Stimulated activated naive CD8-positive, alpha-beta T cell treated with anti-CD3 and anti-CD28 coated beads, Interleukin-15, Interleukin-2, amounts not matched to agents 100 U/mL and 50 U/mL, for 24 hours (primary cell): Measurements from ENCODE around the gene ASB2.

ENCODE experiments used
- ATAC-seq: fragments of 150-1000 bp; cut with Tn5 transposase; one replicate; pipeline ENCODE4 v1.10.0; 2021
- DNase-seq: peaks from one replicate; pipeline ENCODE4 v3.0.0; 2021

ASB2 gene

GRCh38 chr14:93960774-93961438 lies 15.5 kb downstream of the ASB2 start:
- DNase-seq (no peak), ATAC-seq (no peak)

GRCh38 chr14:93960108-93960475 lies 16.3 kb downstream of the ASB2 start:
- ATAC-seq: peak; percentile 56

GRCh38 chr14:93959239-93960107 lies 16.9 kb downstream of the ASB2 start:
- DNase-seq: peak; percentile 93
- ATAC-seq: peak; percentile 81

More at GRCh38 chr14:93960108-93960475, 16.3 kb downstream of the ASB2 start:
- DNase-seq: peak; percentile 54

GRCh38 chr14:93958567-93959238 lies 17.7 kb downstream of the ASB2 start:
- no peak for DNase-seq
- ATAC-seq: no peak

GRCh38 chr14:93957751-93958566 lies 18.4 kb downstream of the ASB2 start:
- ATAC-seq (no peak), DNase-seq (peak; percentile 43)

- ATAC-seq (no peak), DNase-seq (no peak)
Measured at GRCh38 chr14:93957333-93957710, 19.0 kb downstream of the ASB2 start.

- ATAC-seq (no peak), DNase-seq (no peak)
Measured at GRCh38 chr14:93956514-93957332, 19.6 kb downstream of the ASB2 start.

- ATAC-seq (no peak), DNase-seq (no peak)
Measured at GRCh38 chr14:93955850-93956481, 20.4 kb downstream of the ASB2 start.

GRCh38 chr14:93954900-93955849 lies 21.2 kb downstream of the ASB2 start:
- ATAC-seq (peak; percentile 5), DNase-seq (peak; percentile 50)

- no peak for ATAC-seq
- no peak for DNase-seq
Measured at GRCh38 chr14:93954516-93954830, 21.9 kb downstream of the ASB2 start.

GRCh38 chr14:93953739-93954515 lies 22.4 kb downstream of the ASB2 start:
- DNase-seq: no peak
- ATAC-seq: no peak

- no peak for ATAC-seq
Measured at GRCh38 chr14:93953263-93953662, 23.1 kb downstream of the ASB2 start.

GRCh38 chr14:93952829-93953228 lies 23.5 kb downstream of the ASB2 start:
- DNase-seq (no peak), ATAC-seq (no peak)

More at GRCh38 chr14:93953263-93953662, 23.1 kb downstream of the ASB2 start:
- DNase-seq: no peak

- DNase-seq (no peak), ATAC-seq (no peak)
Measured at GRCh38 chr14:93951635-93952540, 24.5 kb downstream of the ASB2 start.

GRCh38 chr14:93950948-93951634 lies 25.3 kb downstream of the ASB2 start:
- DNase-seq (no peak), ATAC-seq (no peak)

- DNase-seq (no peak), ATAC-seq (no peak)
Measured at GRCh38 chr14:93949511-93950075, 26.8 kb downstream of the ASB2 start.

- DNase-seq (no peak), ATAC-seq (no peak)
Measured at GRCh38 chr14:93947282-93947681, 29.1 kb downstream of the ASB2 start.
